ENCODE results near the gene ZSCAN31. TPM values are rescaled to one million over a fixed set of nuclear protein-coding genes. Genes with fewer than 3 reads are reported as not detected.
A peak's percentile ranks its signal among the peaks of the same experiment; 100 is the strongest.
"Not testable (repeated sequence)": the region's sequence is repeated elsewhere in the genome, so short reads cannot be mapped to it uniquely, and the experiment has no call there.

ZSCAN31 gene
- polyA plus RNA-seq (2013, experiment 1 of 2; ENCODE audit: insufficient read length), result 1.1 TPM
- polyA plus RNA-seq (2013, experiment 2 of 2; ENCODE audit: insufficient read length), result 1.6 TPM

- DNase-seq, result peak; percentile 99
These were observed at the start of gene ZSCAN31 for GRCh38 chr6:28335564-28336283. TSS of gene ZSCAN31 (minus strand) at chr6:28336148. CDS start at chr6:28329683, 6,465 bp downstream.

DNA sequence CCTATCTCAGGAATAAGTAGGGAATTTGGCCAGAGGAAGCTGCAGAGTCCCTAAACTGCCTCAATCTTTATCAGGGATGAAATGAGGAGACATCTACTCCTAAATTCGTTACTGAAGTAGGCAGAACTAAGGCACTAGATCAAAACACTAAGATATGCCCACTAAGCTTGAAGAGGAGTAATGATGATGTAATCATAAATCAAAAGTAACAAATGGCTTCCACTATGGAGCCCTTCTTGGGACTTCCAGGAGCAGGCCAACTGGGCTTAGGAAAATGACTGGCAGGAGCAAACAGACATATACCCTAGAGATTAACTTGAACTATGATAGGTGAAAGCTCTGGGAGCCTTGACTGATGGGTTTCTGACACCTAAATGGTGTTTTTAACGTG lies 48.2 kb upstream of the ZSCAN31 start:
- no peak for DNase-seq

DNA sequence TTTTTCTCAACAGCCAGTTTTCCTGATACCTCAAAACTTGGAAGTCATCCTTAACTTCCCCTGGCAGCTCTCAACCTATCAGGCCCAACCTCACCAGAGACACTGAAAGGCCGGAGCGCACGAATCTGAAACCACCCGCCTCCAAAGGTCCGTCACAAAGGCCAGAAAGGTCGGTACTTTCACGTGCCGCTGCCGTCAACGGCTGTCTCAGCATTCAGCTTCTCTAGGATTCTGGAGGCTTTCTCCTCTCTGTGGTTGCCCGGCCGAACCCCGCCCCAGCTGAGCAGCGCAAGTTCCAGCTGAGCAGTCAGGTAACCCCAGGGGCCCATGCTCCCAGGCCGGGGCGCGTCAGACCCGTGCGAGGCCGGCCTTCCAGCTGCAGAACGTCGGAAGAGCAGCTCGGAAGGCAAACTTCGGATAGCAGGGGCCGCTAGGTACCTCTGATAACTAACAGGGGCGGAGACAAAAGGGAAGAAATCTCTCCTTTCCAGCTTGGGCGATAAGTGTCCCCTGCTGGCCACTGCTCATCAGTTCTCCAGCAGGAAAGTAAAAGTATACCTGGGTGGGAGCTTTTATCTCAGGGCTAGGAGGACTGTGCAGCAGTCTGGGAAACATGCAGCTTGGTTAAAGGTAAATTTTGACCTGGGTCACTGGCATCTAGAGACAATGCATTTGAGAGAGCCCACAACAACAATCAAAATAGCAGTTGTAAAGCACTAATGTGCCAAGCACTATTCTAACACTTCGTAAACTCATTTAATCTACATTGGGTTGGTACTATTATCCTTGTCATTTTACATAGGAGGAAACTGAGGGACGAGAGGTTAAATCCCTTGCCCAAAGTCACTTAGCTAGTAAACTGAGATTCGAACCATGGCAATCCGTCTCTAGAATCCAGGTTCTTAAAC lies 47.5 kb upstream of the ZSCAN31 start:
- peak; percentile 67 for DNase-seq

DNA sequence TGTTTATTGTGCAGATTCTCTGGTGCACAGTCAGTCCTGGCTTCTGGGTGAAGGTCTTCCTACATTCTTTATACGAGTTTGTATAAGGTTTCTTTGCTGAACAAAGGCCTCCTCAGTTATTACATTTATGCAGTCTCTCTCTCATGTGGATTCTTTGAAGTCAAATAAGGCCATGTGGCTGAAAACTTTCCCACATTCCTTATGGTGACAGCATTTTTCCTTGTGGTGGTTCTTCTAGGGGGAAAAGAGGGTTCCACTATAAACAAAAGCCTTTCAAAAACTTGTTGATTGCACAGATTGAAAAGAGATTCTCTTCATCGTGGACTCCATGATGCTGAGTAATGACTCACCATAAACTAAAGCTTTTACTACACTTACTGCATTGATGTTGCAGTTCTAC lies 44.4 kb upstream of the ZSCAN31 start:
- DNase-seq, result no peak

DNA sequence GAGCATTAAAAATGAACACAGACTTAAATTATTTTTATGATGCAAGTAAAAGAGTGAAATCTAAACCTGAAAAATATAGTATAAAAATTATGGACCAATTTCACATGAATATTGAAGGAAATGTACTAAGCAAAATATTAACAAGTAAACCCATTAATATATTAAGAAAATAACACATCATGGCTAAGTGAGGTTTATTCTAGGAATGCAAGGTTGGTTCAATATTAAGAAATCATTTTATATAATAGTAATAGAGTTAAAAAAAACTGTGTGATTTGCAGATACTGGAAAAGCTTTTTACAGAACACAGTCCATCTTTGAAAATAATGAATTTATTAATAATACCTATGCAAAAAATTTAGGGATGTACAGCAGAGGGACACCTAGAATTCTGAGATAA lies 42.7 kb upstream of the ZSCAN31 start:
- no peak for DNase-seq

DNA sequence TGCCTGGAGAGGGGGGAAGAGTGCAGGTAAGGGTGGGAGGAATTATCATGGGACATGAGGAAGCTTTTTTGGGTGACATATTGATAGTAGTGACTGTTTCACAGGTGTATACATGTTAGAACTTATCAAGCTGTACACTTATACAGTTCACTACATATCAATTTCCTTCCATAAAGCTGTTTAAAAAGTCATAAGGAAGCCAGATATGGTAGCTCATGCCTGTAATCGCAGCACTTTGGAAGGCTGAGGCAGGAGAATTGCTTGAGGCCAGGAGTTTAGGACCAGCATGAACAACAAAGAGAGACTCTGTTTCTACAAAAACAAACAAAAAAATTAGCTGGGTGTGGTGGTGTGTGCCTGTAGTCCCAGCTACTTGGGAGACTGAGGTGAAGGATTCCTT lies 41.9 kb upstream of the ZSCAN31 start:
- DNase-seq, result no peak

GRCh38 chr6:28373925-28374324 lies 38.0 kb upstream of the ZSCAN31 start:
- no peak for DNase-seq

GRCh38 chr6:28371706-28372451 lies 35.9 kb upstream of the ZSCAN31 start:
- DNase-seq, result no peak

DNA sequence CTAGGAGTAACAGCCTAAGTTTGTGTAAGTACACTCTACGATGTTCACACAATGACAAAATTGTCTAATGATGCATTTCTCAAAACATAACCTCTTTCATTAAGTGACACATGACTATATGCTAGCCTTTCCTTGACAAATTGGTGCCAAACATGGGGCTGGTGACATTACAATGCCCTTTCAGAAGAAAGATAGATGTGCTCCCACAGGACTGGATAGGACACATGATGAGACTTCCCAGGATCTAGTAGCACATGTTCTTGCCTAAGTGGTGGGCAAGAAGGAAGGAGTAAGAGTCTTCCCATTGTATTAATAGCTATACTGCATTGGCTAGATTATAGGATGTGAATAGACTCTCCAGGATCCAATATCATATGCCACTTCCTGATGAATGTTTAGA lies 35.3 kb upstream of the ZSCAN31 start:
- no peak for DNase-seq

DNA sequence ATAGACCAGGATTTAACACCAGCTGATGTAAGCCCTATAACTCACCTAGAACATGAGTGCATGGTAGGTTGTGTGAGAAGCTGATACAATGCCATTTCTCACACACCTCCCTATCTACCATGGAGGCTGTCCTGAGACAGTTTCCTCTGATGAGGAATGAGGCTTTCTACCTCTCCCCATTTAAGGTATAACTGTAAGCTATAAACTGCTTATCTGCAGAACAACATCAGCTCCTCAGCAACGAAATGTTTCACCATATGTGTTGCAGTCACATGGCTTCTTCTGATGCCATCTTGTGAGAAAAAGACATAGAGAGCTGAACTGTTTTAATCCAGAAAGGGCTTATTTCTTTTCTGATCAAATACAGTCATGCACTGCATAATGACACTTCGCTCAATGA lies 34.5 kb upstream of the ZSCAN31 start:
- no peak for DNase-seq

DNA sequence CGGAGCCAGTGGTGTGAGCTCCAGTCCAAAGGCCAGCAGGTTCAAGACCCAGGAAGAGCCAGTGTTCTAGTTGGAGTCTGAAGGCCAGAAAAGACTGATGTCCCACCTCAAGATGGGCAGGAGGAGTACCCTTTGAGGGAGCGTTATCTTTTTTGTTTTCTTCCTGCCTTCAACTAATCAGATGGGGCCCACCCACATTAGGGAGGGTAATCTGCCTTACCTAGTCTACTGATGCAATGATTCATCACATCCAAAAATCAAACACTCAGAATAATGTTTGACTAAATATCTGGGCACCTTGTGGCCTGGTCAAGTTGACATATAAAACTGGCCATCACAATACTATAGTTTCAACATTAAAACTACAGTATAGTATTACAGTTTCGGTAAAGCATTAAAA lies 33.5 kb upstream of the ZSCAN31 start:
- no peak for DNase-seq

GRCh38 chr6:28368522-28368921 lies 32.6 kb upstream of the ZSCAN31 start:
- no peak for DNase-seq

DNA sequence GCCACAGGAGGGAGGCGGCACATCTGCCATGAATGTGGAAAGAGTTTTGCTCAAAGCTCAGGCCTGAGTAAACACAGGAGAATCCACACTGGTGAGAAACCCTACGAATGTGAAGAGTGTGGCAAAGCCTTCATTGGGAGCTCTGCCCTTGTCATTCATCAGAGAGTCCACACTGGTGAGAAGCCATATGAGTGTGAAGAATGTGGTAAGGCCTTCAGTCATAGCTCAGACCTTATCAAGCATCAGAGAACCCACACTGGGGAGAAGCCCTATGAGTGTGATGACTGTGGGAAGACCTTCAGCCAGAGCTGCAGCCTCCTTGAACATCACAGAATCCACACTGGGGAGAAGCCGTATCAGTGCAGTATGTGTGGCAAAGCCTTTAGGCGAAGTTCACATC lies 29.6 kb upstream of the ZSCAN31 start:
- DNase-seq, result not testable (repeated sequence)

GRCh38 chr6:28360961-28361360 lies 25.0 kb upstream of the ZSCAN31 start:
- no peak for DNase-seq

DNA sequence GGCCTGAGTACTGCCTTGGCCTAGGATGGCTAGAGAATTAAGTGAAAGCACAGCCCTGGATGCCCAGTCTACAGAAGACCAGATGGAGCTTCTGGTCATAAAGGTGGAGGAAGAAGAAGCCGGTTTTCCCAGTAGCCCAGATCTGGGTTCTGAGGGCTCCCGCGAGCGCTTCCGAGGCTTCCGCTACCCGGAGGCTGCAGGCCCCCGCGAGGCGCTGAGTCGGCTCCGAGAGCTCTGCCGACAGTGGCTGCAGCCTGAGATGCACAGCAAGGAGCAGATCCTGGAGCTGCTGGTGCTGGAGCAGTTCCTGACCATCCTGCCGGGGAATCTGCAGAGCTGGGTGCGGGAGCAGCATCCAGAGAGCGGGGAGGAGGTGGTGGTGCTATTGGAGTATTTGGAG lies 23.6 kb upstream of the ZSCAN31 start:
- not testable (repeated sequence) for DNase-seq

- no peak for DNase-seq
These were observed 21.1 kb upstream of the ZSCAN31 start for GRCh38 chr6:28357036-28357435.

GRCh38 chr6:28356666-28357020 lies 20.7 kb upstream of the ZSCAN31 start:
- no peak for DNase-seq

DNA sequence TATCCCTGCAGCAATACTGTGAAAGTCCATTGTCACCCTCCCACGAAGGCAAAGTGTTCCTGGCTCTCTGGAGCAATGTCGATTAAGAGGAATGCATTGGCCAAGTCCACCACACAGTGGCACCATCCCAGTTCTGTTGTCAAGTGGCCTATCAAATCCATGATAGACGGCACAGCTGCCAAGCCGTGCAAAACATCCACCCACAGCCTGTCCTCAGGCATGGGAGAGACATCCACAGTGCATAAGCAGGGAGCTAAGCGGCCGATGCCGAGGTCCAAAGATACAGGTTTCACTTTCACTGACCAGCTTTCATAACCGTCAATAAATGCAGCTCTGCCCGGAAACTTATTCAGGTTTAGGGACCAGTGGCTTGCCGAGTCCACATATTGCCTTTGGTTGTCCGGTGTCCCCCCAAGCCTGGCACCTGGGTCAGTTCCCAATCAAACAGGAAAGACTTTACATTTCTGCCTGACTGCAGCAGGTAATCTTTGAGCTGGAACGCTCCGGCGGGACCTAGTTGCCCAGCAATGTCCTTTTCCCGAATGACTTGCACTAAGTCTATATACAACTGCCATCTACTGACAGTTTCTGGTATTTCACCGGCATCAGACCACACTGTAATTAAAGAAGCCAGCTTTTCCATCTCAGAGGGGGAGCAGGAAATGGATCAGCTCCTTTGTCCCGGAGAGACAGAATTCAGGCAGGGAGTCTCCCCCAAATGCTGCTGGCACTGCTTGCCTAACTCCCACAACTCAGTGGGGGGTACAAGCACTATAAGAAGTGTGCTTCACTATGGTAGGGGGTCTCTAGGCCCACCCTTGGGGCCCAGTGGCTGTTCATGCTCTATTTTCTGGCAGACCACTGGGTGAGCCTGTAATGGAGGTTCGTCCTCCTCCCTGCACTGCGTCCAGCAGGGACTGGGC lies 20.1 kb upstream of the ZSCAN31 start:
- peak; percentile 81 for DNase-seq

GRCh38 chr6:28354688-28355554 lies 19.0 kb upstream of the ZSCAN31 start:
- no peak for DNase-seq

DNA sequence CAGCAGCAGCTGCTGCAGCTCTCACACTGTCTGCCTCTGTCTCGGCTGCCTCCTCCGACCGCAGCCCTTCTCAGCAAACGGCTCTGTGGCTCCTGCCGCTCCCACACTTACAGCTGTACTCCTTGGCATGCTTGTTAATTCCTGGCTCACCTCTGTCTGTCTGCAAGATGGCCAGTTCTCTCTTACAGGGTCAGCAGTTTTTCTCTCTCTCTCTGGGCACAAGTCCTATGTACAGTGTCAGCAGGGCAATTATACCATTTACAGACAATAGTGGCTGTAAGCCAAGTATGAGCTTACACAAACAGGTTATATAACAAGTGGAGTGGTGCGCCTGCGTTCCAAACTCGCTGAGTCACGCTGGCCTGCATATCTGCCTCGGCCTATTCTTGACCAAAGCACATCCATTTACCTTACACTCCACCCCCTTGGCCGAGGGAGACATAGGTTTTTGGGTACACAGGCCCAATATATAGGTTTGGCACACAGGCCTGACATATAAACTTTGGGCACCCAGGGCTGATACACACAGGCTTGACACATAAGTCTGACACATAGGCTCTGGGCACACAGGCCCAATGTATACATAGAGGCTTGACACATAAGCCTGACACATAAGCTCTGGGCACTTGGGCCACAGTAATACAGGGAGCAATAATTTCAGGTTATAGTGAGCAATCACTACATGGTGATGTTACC lies 18.2 kb upstream of the ZSCAN31 start:
- no peak for DNase-seq
